K562 (cell line): ENCODE results near the gene EFR3B.
"Not testable (repeated sequence)": the region's sequence is repeated elsewhere in the genome, so short reads cannot be mapped to it uniquely, and the experiment has no call there.

Experiments
- CREM ChIP-seq: IDR thresholded peaks from 2 replicates; pipeline ENCODE4 v1.6.1; 2014; ENCODE audit warnings: antibody characterized with exemption, low read depth
- CTCF ChIP-seq, 3 experiments: IDR thresholded peaks in 2 of 3; conservative IDR thresholded peaks in 1 of 3; 2 replicates each; pipeline ENCODE4 v1.5.1; 2011 to 2012; ENCODE audit warnings: low read length in 3 of 3, mild to moderate bottlenecking in 3 of 3, control low read depth in 2 of 3, improper control_type of control experiment in 1 of 3, inconsistent platforms in 1 of 3, low read depth in 1 of 3, mixed read lengths in 1 of 3, moderate library complexity in 1 of 3; ENCODE audit not compliant: insufficient read depth in 2 of 3
- ELK3 ChIP-seq: fragments of 450-650 bp; formaldehyde crosslinking; IDR thresholded peaks from 2 replicates; pipeline ENCODE4 v1.4.0; 2020; ENCODE audit warnings: mild to moderate bottlenecking
- HMG20B ChIP-seq: fragments of 250-450 bp; sonication (Bioruptor Pico); IDR thresholded peaks from 2 replicates; pipeline ENCODE4 v1.5.0; 2021; ENCODE audit warnings: mild to moderate bottlenecking
- JUND ChIP-seq, 2 experiments: IDR thresholded peaks; 2 replicates in 1 of 2; 3 replicates in 1 of 2; pipeline ENCODE4 v1.6.1; 2011; ENCODE audit warnings: borderline replicate concordance in 2 of 2, low read depth in 2 of 2, low read length in 2 of 2, improper control_type of control experiment in 1 of 2, missing biosample characterization in 1 of 2, missing genetic modification characterization in 1 of 2, missing genetic modification reagents in 1 of 2
- MED1 ChIP-seq: sonication (generic); formaldehyde crosslinking; IDR thresholded peaks from 2 replicates; pipeline ENCODE4 v1.8.1; 2023; ENCODE audit warnings: missing genetic modification reagents, borderline replicate concordance
- NR2C2 ChIP-seq, 2 experiments: fragments of 200-800 bp in 1 of 2; sonication (Bioruptor generic) in 1 of 2; sonication (generic) in 1 of 2; formaldehyde crosslinking in 1 of 2; IDR thresholded peaks; 2 replicates each; pipeline versions ENCODE4 v1.6.1 to v1.8.0; 2016 to 2022; ENCODE audit warnings: mild to moderate bottlenecking in 1 of 2, missing compliant biosample characterization in 1 of 2, missing genetic modification characterization in 1 of 2, missing genetic modification reagents in 1 of 2
- RERE ChIP-seq: sonication (generic); formaldehyde crosslinking; IDR thresholded peaks from 2 replicates; pipeline ENCODE4 v1.8.0; 2023; ENCODE audit warnings: missing genetic modification reagents, mild to moderate bottlenecking, borderline replicate concordance
- SRF ChIP-seq, 2 experiments: fragments of 250-450, 450-650 bp in 1 of 2; sonication (Bioruptor Pico) in 1 of 2; sonication (generic) in 1 of 2; formaldehyde crosslinking; IDR thresholded peaks; 2 replicates each; pipeline versions ENCODE4 v1.5.0 to v1.5.1; 2020 to 2022; ENCODE audit warnings: mild to moderate bottlenecking in 1 of 2, missing genetic modification reagents in 1 of 2
- STAT5B ChIP-seq: fragments of 250-450 bp; sonication (Bioruptor Pico); IDR thresholded peaks from 2 replicates; pipeline ENCODE4 v1.8.0; 2021; ENCODE audit warnings: mild to moderate bottlenecking, inconsistent platforms
- ZNF347 ChIP-seq: fragments of 450-650 bp; formaldehyde crosslinking; IDR thresholded peaks from 2 replicates; pipeline ENCODE4 v1.4.0; 2020; ENCODE audit warnings: low read depth, mild to moderate bottlenecking, moderate library complexity
- ZNF407 ChIP-seq: fragments of 450-650 bp; IDR thresholded peaks from 2 replicates; pipeline ENCODE4 v1.6.1; 2016; ENCODE audit warnings: low read depth

- TF ChIP-seq RERE (CRISPR knock-in tag); ZNF347 (CRISPR knock-in tag); JUND (IDR thresholded peaks at IDR 0.05; ENCODE audit: borderline replicate concordance, low read depth, low read length); JUND (tag; IDR thresholded peaks at IDR 0.05; ENCODE audit: borderline replicate concordance, low read depth, low read length); STAT5B; ELK3; HMG20B; SRF (CRISPR knock-in tag; IDR thresholded peaks at IDR 0.05); CREM; NR2C2 (CRISPR knock-in tag; IDR thresholded peaks at IDR 0.05); NR2C2 (tag; IDR thresholded peaks at IDR 0.05); ZNF407; CTCF (IDR thresholded peaks at IDR 0.05 in 2 of 3, conservative IDR thresholded peaks at IDR 0.05 in 1 of 3; ENCODE audit: insufficient read depth in 2 of 3, low read depth in 1 of 3, low read length in 3 of 3); MED1: not testable (repeated sequence)
These were observed 42.8 kb upstream of the EFR3B start for GRCh38 chr2:24999097-24999496.
